Adrenal gland (tissue), 5 donors: ENCODE measurements around the gene LAMA2.

Source experiments
- POLR2A ChIP-seq, 2 donors: fragments of 450-650 bp; IDR thresholded peaks; one replicate each; pipeline ENCODE4 v1.6.1; 2017; ENCODE audit warnings: antibody characterized with exemption in 2 of 2, mild to moderate bottlenecking in 2 of 2, moderate library complexity in 1 of 2
- TF ChIP-seq, protein P1 (sequence below), 6 experiments: fragments of 450-650 bp in 4 of 6; fragments of 200-600 bp in 2 of 6; sonication (generic) in 1 of 6; IDR thresholded peaks; 1 replicate in 5 of 6; 2 replicates in 1 of 6; pipeline versions ENCODE4 v1.5.1 to v1.8.0; 2016 to 2021; ENCODE audit warnings: antibody characterized with exemption in 6 of 6, mild to moderate bottlenecking in 2 of 6, moderate library complexity in 1 of 6
- donor health status: DM: no; HTN: no; CAD: no.

DNA sequence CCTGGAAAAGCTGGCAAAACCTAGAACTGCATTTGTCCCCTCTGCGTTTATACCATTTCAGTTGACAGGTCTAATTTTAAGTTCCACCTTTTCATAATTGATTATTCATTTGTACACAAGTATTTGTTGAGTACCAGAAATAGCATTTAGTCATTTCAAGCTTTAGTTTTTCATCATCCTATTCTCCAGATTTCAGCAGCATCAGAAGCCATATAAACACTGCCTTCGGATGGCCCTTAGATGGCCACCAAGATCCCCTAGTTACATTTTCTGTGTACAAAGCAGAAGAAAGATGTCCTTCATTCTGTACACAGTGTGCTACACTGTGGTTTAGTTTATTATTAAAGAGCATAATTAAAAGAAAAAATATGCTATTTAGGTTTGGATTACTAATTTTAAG is 131.4 kb downstream of the LAMA2 start:
- TF ChIP-seq, protein P1, sequence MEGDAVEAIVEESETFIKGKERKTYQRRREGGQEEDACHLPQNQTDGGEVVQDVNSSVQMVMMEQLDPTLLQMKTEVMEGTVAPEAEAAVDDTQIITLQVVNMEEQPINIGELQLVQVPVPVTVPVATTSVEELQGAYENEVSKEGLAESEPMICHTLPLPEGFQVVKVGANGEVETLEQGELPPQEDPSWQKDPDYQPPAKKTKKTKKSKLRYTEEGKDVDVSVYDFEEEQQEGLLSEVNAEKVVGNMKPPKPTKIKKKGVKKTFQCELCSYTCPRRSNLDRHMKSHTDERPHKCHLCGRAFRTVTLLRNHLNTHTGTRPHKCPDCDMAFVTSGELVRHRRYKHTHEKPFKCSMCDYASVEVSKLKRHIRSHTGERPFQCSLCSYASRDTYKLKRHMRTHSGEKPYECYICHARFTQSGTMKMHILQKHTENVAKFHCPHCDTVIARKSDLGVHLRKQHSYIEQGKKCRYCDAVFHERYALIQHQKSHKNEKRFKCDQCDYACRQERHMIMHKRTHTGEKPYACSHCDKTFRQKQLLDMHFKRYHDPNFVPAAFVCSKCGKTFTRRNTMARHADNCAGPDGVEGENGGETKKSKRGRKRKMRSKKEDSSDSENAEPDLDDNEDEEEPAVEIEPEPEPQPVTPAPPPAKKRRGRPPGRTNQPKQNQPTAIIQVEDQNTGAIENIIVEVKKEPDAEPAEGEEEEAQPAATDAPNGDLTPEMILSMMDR (IDR thresholded peaks at IDR 0.05): no peak
- TF ChIP-seq POLR2A (IDR thresholded peaks at IDR 0.05): no peak
